GM18909 (cell line): ENCODE data around the gene CSF2.
"Not testable (repeated sequence)": the region's sequence is repeated elsewhere in the genome, so short reads cannot be mapped to it uniquely, and the experiment has no call there.

Experiments
- ATAC-seq: cut with Tn5 transposase; IDR thresholded peaks from one replicate; pipeline ENCODE4 v1.9.1; 2021; ENCODE audit warnings: mild to moderate bottlenecking; ENCODE audit not compliant: unreplicated experiment, poor library complexity

Gene CSF2

DNA sequence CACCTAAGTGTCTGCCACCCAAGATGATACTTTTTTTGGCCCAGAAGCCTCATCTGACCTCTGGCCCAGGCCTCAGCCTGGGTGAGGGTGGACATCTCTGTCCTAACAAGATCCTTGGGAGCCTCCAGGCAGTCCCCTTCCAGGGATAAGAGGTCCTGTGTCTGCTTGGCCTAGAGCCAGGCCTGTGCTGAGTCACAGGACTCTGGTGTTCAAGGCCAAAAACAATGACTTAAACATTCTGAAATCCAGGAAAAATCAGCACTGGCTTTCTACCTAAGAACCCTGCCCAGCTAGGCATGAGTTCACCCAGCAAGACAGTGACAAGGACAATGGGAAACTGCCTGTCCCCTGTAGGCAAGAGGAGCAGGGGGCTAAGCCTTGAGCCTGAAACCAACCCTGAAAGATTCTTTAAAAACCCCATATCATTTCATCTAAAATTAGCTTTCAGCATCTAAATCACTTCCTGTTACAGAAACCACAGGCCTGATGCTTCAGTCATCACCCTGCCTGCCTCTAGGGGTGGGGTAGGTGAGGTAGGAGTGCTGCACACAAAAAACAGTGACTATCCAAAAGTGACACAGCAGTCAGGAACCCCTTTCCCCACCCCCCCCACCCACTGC lies 29.9 kb downstream of the CSF2 start:
- peak; percentile 73 for ATAC-seq

DNA sequence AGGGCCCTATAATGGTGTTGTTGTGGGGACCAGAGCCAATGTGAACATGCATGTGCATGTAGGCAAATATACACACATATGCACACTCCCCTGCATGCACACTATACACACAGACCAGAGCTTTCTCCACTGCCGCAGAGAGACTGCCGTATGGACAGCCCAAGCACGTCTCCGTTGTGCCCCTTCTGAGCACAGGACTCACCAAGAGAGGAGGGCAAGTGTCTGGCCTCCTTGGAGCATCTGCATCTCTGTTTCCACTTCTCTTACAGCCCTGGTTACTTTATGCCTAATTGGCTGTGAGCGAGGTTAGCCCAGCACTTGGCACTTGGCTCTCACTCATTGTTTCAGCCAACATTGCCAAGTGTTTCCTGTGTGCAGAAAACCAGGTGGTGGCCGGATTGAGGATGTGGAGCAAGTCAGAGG lies 30.4 kb downstream of the CSF2 start:
- peak; percentile 27 for ATAC-seq

DNA sequence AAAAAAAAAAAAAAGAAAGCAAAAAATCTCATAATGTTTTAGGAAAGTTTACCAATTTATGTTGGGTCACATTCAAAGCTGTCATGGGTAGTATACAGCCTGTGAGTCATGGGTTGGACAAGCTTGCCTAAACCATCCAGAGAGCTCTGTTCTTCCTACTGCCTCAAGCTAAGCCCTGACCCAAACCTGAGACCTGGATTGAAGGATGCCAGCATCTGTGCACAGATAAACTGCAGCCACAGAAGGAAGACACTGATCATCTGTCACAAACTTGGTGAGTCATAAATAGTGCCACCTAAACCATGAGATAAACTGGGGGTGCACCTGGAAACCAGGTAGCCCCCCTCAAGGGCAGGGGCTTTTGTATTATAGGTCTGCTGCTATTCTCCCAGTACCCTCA lies 31.0 kb downstream of the CSF2 start:
- no peak for ATAC-seq

DNA sequence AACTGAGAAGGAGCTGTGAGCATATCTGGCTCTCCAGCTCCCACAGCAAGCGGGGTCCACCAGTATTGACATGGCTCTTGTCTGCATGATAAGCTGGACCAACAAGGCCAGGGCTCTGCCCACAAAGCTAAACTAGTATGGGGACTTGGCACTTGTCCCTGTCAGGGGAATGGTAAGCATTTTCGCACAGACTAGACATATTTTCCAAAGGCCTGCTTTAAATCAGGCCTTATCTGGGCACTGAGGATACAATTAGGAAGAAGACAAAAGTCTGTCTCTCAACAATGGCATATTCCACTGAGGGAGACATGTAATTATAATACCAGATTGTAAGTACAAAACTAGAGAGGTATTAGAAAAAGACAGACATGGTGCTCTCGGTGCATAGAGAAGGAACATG lies 32.1 kb downstream of the CSF2 start:
- no peak for ATAC-seq

DNA sequence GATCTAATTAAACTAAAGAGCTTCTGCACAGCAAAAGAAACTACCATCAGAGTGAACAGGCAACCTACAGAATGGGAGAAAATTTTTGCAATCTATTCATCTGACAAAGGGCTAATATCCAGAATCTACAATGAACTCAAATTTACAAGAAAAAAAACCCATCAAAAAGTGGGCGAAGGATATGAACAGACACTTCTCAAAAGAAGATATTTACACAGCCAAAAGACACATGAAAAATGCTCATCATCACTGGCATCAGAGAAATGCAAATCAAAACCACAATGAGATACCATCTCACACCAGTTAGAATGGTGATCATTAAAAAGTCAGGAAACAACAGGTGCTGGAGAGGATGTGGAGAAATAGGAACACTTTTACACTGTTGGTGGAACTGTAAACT lies 34.9 kb downstream of the CSF2 start:
- ATAC-seq: not testable (repeated sequence)

DNA sequence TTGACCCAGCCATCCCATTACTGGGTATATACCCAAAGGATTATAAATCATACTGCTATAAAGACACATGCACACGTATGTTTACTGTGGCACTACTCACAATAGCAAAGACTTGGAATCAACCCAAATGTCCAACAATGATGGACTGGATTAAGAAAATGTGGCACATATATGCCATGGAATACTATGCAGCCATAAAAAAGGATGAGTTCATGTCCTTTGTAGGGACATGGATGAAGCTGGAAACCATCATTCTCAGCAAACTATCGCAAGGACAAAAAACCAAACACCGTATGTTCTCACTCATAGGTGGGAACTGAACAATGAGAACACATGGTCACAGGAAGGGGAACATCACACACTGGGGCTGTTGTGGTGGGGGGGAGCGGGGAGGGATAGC lies 35.4 kb downstream of the CSF2 start:
- ATAC-seq: not testable (repeated sequence)

DNA sequence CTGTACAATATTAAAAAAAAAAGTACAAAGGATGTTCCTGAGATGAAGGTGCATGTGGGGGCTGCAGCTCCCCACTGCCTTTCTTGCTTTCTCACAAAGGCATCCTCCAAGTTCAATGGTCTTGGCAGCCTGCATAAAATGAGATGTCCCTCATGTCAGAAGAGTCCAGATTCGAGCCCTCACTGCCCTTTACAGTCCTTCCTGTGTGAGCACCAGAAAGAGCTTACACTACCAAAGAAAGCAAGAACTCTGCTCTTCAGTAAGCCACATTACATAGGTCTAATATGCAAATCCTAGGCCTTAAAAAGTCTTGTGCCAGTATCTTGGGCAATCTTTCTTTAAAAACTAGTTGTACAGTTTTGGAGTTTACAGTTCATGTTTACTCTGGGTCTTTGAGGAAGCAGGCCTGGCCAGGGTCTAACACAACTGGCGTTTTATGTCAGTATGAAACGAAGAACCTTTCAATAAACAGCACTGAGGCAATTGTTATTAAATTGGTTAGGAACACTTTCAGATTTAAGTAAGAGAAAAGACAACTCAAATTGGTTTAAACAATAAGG lies 36.0 kb downstream of the CSF2 start:
- ATAC-seq: no peak

DNA sequence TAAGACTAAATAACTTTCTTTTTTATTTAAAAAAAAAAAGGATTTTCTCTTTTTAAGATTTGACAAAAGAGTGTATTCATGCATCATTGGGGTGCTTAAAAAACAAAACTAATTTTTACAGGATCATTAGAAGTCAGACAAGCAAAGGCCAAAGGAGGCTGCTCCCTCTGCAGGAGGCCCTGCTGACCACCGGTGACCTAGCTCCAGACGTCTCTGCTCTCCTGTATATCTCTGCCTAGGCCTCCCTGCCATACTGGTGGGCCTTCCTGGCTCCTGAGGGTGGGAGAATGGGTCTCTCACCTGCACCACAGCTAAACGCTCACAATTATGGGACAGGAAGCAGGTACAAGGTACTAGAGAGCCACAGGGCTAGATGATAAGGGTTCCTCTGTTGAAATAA lies 36.6 kb downstream of the CSF2 start:
- no peak for ATAC-seq

DNA sequence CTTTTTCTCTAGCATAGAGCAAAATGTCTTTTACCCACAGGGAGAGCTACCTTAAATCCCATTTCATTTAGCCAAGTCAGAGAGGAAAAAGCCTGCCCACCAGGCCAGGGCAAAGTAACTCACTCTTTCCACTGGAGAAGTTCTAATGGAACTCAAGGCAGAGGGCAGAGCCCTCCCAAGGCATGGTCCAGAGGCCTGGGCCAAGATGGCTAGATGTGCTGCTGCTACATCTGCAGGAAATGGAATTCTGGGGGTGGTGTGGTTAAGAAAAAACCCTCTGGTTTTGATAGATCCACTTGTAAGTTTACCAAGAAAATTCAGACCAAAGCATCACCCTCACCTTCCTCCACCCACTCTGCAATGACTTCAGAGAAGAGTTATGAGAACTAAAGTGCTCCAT lies 37.3 kb downstream of the CSF2 start:
- no peak for ATAC-seq

DNA sequence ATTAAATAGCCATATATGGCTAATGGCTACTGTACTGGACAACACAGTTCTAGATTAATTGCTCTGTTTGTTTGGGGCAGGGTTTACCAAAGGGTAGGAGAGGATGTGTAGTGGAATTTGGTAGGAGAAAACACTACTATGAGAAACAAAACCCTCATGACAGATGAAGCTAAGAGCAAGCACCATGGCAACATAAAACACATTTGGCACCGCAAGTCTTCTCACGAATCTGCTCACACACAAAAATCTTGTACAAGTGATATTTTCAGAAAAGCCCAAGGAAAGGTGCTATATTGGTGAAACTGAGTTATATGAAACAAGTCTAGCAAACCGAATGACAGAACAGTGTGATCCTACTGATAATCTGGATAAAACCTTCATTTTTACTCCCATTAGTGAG lies 38.5 kb downstream of the CSF2 start:
- ATAC-seq: no peak

DNA sequence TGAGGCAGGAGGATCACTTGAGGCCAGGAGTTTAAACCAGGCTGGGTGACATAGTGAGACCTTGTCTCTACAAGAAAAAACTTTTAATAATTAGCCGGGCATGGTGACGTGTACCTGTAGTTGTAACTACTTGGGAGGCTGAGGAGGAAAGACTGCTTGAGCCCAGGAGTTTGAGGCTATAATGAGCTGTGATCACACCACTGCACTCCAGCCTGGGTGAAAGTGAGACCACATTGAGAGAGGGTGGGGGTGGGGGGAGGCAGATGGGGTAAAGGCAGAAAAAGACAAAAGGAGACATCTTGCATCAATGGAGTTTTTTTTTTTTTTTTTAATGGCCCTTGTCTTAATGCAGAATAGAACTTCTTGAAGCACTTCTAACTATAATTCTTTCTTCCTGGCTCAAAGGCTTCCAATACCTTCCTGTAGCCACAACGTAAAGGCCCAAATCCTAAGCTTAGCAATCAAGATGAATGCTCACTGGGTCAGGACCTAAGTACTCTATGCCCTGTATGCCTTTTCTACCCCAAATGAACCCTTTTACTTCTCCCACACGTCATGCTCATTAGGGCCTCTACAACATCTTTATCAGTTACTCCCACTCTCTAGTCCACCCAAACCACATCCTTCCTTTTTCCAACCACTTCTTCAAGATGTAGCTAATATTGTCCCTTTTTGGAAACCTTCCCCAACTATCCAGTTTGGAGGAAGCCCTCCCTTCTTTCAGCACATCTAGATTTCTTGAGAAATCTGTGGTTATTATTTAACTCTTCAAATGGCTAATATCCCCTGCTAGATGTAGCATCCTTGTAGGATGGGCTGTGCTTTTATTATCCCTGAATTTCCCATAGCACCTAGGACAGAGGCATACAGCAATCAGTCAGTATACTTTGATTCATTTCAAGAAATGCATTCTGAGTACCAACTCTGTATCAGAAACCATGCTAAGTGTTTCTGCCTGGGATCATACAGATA lies 40.8 kb downstream of the CSF2 start:
- ATAC-seq: no peak

DNA sequence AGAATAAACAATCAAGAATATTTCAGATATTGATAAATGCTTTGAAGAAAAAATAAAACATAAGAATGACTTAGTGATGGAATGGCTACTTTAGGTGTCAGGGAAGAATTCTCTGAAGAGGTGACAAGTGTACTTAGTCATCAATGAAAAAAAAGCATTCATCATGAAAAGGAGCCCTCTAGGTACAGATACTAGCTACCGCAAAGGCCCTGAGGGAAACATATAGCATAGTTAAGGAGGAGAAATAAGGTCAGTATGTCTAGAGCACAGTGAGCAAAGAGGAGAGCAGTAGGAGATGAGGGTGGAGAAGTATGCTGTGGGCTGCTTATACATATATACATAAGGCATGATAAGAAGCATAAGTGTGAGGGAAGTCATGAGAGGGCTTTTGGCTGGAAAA lies 41.8 kb downstream of the CSF2 start:
- ATAC-seq: no peak

DNA sequence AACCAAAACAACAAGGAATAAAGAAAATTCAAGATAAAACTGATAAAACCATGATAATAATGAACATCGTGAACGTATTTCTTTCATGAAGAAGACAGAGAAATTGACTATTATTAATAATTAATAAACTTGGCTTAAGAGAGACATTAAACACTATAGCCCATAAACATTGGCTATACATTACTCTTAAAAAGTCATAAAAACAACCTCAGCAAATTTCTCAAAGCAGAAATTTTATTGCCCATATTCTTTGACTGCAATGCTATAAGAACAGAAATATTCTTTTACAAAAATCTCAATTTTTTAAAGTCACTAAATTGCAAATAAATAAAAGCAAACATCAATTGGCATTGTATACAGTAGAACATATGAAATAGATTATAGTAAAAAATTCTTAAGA lies 42.5 kb downstream of the CSF2 start:
- ATAC-seq: no peak

DNA sequence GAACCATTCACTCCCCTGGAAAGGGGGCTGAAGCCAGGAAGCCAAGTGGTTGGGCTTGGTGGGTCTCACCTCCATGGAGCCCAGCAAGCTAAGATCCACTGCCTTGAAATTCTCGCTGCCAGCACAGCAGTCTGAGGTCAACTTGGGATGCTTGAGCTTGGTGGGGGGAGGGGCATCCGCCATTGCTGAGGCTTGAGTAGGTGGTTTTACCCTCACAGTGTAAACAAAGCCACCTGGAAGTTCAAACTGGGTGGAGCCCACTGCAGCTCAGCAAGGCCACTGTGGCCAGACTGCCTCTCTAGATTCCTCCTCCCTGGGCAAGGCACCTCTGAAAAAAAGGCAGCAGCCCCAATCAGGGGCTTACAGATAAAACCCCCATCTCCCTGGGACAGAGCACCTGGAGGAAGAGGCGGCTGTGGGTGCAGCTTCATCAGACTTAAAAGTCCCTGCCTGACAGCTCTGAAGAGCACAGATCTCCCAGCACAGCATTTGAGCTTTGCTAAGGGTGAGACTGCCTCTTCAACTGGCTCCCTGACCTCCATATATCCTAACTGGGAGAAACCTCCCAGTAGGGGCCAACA lies 43.4 kb downstream of the CSF2 start:
- ATAC-seq: not testable (repeated sequence)

DNA sequence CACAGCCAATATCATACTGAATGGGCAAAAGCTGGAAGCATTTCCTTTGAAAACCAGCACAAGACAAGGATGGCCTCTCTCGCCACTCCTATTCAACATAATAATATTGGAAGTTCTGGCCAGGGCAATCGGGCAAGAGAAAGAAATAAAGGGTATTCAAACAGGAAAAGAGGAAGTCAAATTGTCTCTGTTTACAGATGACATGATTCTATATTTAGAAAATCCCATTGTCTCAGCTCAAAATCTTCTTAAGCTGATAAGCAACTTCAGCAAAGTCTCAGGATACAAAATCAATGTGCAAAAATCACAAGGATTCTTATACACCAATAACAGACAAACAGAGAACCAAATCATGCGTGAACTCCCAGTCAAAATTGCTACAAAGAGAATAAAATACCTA lies 47.1 kb downstream of the CSF2 start:
- not testable (repeated sequence) for ATAC-seq

DNA sequence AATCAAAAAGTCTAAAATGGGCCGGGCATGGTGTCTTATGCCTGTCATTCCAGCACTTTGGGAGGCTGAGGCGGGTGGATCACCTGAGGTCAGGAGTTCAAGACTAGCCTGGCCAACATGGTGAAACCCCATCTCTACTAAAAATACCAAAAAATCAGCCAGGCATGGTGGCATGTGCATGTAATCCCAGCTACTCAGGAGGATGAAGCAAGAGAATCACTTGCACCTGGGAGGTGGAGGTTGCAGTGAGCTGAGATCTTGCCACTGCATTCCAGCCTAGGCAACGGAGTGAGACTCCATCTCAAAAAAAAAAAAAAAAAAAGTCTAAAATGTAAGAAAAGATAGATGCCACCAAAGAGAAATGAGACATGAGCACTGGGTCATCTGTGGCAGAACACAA lies 49.4 kb downstream of the CSF2 start:
- ATAC-seq: not testable (repeated sequence)

DNA sequence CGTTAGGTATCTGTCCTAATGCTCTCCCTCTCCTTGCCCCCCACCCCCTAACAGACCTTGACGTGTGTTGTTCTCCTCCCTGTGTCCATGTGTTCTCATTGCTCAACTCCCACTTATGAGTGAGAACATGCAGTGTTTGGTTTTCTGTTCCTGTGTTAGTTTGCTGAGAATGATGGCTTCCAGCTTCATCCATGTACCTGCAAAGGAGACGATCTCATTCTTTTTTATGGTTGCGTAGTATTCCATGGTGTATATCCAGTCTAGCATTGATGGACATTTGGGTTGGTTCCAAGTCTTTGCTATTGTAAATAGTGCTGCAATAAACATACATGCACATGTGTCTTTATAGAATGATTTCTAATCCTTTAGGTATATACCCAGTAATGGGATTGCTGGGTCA lies 50.0 kb downstream of the CSF2 start:
- not testable (repeated sequence) for ATAC-seq
